ENCODE data around the gene AGPAT2.
"Not testable (repeated sequence)": the region's sequence is repeated elsewhere in the genome, so short reads cannot be mapped to it uniquely, and the experiment has no call there.

AGPAT2 gene

DNA sequence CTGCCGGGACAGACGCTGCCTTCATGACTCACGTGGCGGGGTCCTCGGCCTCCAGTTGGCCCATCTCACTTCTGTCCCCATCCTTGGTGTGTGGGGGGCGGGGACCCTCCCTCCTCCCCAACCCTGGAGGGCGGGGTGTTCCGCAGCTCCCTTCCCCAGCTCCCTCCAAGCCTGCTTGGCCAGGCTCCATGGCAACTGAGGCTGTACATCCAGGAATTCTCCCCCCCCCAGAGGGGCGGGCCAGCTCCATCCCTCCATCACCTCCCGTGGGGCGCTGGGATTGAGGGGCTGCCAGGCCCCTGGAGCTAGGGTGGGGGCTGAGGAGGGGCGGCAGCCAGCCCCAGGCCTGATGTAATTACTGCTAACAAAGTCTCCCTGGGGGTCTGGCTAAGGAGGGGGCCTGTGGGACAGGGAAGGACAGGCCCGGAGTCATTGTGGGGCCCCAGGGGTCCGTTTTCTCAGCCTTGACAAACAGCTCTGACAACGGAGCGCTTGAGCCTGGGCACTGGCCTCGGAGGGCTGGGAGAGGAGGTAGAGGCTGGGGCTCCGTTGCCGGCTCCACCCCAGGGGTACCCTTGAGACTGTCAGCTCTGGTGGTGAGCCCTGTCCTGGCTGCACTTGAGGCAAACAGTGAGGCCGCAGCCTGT, 33.1 kb upstream of the AGPAT2 start:
- no peak for DNase-seq

DNA sequence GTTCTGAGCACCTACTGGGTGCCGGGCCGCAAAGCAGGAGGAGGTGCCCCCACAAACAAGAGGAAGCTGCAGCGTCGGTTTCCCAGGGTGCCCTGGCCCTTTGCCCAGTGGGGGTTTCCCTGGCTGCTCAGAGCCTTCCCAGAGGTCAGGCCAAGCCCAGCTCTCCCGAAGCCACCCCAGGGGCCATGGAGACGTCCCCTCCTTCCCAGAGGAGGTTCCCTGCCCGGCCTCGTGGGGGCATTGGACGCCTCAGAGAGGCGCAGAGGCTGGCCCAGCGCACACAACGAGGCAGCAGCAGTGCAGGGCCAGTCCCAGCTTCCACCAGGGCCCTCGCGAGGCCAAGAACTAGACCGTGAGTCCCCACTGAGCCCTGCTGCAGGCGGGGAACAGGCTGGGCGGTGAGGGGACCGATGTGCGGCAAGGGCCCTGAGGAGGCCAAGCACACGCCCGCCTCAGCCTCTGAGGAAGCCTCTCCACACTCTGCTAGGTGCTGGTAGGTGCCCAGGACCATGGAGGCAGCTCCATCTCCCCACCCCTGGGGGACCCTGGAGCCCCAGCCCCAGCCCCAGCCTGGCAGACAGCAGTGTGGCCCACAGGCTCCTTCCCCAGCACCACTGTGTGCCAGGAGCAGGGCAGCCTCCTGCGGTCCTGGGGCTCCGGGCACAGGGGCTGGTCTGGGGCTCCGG, 32.1 kb upstream of the AGPAT2 start:
- no peak for DNase-seq

DNA sequence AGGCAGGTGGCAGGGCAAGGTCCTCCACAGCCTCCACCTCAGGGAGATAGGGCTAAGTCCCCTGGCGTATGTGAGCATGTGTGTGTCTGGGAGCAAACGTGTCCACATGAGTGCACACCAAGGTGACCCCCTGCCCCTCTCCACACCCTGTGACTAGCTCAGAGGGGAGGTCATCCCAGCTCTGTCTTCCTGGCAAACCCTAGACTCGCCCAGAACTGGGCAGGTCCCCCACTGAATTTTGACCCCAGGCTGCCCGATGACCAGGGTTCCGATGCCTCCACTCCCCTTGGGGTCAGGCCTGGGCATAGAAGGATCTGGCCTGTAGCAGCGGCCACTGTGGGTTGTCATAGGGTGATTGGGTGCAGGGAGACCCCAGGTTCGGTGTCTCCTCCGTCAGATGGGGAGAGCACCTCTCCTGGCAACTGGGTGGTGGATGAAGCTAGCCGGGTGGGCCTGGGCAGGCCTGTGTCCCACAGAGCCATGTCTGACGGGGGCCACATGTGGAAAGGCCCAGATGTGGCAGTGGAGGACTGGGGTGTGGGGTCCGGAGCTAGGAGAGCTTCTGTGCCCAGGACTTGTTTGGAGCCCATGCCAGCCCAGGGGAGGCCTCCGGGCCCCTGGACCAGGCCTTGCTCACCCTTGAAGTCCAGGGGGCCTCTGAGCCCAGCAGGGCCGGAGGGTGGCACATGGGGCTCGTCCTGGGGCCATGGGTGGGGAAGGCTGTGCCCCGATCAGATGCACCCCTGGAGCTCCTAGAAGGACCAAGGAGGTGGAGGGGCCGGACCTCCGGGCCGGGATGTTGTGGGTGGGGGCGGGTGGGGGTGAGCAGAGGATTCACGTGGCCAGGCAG, 31.3 kb upstream of the AGPAT2 start:
- DNase-seq: no peak

DNA sequence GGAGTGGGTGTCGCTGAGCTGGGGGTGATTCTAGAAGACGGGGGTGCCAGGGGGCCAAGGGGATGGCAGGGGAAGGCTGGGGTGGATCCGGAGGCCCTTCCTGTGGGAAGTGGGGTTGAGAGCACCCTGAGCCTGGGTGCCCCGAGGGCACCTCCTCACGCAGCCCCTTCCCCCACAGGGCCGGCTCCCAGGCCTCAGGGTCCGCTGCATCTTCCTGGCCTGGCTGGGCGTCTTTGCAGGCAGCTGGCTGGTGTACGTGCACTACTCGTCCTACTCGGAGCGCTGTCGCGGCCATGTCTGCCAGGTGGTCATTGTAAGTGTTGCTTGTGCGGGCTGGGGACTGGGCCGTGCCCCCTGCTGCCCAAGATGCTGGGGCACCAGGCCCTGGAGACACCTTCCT, 30.1 kb upstream of the AGPAT2 start:
- no peak for DNase-seq

DNA sequence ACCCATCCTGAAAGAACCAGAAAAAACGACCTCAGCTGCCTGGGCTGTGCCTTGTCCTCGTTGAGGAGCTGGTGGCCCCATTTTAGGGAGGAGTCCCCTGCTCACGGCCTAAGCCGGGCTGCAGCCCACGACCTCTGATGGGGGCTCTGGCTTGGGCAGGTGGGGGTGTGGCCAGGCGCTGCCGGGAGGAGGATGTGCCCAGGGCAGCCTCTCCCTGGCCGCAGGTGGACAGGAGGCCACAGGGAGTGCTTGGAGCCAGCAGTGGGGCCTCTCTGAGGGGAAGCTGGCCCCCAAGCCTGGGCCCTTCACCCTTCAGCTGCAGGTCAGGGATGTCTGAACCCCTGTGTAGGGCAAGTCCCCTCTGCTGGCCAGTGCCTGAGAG, 27.6 kb upstream of the AGPAT2 start:
- DNase-seq: no peak

DNA sequence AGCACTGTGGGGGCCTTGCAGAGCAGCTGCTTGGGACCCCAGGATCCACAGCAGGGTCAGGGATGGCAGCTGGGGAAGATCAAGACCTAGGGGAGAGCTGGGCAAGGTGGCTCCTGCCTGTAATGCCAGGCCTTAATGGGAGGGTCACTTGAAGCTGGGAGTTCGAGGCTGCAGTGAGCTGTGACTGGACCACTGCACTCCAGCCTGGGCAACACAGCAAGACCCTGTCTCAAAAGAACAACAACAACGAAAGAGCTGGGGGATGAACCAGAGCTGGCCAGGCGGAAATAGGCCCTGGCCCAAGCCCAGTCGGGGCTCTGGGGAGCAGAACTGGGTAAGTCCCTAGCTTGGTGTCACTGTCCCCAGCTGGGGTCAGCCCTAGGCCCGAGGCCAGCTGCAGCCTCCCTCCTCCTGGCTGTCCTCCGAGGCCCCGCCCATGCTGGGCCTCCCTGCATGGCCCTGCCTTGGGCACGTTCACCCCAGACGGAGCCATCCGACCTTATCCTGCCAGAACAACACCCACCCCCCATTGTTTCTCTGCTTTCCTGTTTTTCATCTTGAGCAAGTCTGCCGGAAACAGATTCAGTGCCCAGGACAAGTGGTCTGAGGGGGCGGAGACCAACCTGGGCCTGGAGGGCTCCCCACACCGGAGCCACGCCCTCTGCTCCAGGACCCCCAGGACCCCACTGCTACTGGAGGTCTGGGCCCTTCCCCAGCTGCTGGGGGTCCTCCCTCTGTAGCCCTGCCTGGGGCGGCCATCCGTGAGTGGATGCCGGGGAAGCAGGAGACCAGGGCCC, 27.0 kb upstream of the AGPAT2 start:
- DNase-seq: no peak

DNA sequence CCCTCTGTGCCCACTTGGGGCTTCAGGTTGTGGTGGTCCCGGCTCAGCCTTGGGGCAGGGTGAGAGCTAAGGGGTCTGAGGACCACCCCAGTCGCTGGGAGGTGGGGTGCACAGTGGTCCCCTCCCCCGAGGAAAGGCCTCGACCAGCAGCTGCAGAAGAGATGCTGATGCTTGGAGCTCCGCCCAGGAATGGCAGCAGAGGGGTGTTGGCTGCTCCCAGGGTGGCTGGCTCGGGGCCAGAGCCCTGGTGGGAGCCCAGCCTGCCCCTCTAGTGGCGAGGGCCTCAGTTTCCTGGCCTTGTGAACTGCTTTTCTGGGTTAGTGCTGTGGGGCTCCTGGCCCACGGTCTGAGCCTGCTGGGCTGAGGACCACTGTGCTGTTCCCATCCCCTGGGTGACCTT, 26.3 kb upstream of the AGPAT2 start:
- no peak for DNase-seq

DNA sequence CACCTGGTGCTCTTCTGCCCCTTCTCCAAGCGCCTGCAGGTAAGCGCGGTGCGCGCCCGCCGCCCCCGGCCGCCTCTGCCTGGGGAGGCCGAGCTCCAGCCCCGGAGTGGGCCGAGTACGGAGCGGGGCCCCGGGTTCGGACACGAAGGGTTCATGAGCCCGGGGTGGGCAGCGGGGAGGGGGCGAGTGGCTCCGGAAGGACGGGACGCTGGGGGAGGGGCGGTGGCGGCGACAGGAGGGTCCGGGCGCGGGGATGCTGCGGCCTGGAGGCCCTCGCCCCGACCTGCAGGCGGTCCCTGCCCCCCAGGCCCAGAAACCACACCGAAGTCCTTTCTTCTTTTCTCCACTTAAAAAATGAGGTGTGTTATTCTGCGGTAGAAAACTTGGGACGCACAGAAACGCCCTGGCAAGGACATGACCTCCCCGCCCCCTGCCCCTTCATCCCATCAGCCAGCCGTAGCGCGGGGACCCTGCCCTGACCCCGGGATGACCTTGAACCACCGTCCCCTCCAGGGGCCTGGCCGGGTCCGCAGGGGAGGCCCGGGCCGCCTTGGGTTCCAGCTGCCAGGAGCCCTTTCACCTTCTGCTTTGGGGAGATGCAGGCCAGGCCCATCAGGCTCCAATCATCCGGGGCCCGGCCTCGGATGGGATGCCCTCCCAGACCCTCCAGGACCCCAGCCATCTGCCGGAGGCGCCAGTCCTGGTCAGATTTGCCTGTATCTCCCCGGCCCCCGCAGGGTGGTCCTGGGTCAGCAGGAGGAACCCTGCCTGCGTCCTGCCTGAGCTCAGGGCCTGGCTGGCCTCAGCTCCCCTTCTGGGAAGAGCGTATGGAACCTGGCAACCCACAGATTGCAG, 25.7 kb upstream of the AGPAT2 start:
- DNase-seq: no peak

DNA sequence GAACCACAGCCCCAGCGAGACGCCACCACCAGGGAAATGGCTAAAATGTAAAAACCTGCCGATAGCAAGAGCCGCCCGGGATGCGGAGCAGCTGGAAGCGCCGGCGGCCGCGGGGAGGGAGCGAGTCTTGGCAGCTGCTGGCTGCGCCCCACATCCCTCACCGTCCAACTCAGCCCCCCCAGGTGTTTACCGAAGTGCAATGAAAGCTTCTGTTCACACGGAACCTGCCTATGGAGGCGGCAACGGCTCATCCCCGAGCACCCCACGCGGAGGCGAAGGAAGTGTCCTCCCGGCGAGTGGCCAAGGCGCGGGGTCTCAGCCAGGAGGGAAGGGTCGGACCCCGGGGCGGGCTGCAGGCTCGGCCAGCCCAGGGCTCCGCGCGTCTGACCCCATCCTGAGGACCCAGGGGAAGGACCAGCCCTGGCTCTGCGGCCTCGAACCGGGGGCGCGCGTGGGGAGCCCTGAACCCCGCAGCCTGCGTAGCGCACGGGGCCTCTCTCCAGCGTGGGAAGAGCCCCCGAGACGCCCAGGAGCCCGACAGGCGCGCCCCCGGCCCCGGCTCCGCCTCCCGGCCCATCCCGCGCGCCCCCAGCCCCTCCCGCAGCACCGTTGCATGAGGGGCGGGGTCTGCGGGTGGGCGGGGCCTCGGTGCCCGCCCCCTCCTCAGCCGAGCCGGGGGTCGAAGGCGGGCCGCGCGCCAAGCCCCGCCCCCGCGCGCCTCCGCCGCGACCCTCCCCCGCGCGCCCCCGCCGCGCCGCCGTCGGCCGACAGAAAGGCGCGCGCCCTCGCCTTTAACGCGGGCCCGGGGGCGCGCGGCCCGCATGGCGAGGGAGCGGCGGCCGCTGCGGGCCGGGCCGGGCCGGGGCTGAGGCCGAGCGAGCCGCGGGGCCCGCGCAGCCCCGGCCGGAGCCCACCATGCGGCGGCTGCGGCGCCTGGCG, 24.8 kb upstream of the AGPAT2 start, which contains the start of gene DIPK1B:
DIPK1B (plus strand) TSS at position 822 of the 939 bp plus-strand sequence; CDS start at position 916, 94 bp downstream.
- DNase-seq: no peak

DNA sequence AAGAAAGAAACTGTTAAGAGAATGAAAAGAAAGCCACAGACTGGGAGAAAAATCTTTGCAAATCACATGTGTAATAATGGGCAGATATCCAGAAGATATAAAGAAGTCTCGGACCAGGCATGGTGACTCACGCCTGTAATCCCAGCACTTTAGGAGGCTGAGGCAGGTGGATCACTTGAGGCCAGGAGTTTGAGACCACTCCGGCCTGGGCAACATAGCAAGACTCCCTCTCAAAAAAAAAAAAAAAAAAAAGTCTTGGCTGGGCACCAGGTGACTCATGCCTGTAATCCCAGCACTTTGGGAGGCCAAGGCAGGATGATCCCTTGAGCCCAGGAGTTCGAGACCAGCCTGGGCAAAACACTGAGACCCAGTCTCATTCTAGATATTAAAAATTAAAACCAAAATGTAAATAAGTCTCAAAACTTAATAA, 24.0 kb upstream of the AGPAT2 start:
- not testable (repeated sequence) for DNase-seq

DNA sequence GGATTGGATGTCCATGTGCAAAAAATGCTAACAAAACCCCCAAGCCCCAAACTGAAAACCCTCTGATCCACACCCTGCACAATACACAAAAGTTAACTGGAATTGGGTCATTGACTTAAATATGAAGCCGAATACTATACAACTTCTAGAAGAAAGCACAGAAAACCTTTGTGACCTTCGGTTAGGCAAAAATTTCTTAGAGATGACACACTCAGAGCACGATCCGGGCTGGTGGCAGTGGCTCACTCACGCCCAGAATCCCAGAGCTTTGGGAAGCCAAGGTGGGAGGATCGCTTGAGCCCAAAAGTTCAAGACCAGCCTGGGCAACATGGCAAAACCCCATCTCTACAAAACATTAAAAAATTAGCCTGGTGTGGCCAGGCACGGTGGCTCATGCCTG, 23.3 kb upstream of the AGPAT2 start:
- no peak for DNase-seq

DNA sequence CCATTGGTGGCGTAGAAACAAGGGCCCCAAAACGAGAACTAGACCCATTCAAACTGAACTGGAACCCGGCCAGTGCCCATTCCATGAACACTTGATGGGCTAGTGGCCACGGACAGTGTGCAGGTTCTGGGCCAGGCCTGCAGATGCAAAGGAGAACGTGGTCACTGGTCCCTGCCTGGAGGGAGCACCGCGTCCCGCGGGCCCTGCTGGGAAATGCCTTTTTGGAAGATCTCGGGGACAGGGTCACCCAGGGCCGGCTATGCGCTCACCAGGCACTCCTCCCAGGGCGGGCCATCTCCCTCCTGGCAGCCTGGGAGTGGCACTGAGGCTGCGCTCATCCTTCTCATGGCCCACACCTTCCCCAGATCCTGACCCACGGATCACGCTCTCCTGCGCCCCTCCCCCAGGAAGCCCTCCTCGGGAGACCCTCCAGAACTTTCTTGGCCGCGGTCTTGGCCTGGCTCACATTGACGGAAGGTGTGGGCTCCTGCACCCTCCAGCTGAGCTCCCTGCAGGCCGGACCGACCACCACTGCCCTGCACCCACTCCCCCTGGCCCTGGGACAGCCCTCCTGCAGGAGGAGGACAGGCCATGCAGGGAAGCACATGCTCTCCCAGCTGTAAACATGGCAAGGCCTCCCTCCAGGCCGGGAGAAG, 22.3 kb upstream of the AGPAT2 start:
- no peak for DNase-seq

DNA sequence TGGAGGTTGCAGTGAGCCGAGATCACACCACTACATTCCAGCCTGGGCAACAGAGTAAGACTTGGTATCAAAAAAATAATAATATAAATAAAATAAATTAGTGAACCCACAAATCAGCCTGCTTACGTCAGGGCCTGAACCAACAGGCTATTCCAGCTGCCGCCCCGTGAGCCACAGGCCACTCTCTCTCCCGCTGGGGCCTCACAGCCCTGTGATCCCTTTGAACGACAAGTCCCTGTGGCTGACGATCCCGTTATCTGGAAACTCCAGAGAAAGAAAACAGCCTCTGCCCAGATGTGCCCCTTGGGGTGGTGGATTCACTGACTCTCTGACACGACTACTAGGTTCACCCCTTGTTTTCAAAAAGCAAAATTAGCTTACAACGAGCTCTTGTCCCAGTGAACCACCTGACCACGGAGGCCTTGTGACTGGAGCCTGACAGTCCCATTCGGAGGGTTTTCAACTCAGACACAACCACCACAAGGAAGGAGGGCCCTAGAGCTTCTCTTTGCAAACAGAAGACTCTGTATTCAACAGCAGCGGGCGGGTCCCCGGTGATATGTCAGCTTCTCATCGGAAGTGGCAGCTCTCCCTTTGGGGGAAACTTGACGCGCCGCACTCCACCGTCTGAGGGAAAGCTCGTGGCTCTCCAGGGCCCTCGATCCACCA, 20.7 kb upstream of the AGPAT2 start:
- no peak for DNase-seq

DNA sequence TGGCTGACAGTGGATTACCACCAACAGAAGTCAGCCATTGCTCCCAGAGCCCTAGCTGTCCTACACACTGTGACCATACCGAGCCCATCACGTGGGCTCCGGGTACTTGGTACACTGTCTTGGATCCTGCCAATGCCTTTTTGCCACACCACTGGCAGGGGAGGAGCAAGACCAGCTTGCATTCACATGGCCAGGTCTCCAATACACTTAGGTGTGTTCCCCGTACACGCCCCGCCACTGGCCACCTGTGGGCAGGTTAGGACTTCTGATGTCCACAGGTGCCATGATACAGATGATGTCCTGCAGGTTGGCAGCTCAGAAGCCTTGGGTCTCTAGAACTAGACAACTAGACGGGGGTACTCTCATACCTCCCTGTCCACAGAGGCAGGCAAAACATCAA, 19.8 kb upstream of the AGPAT2 start:
- no peak for DNase-seq

DNA sequence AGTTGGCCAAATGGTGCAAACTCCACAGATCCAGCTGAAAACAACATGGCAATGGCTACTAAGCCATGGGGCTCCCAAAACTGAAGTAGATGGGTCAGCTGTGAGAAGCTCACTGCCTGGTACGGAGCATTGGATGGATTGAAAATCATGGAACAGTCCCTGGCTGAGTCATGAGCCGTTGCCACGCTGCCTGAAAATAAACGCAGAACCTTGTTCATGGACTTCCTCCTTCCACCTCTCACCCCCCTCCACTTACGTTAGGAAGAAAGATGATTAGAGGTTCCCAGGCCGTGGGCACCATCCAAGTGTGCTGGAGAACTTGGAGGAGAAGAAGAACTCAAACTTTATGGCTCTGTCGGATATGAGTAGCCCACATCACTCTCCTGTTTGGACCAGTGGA, 18.3 kb upstream of the AGPAT2 start:
- DNase-seq: no peak

DNA sequence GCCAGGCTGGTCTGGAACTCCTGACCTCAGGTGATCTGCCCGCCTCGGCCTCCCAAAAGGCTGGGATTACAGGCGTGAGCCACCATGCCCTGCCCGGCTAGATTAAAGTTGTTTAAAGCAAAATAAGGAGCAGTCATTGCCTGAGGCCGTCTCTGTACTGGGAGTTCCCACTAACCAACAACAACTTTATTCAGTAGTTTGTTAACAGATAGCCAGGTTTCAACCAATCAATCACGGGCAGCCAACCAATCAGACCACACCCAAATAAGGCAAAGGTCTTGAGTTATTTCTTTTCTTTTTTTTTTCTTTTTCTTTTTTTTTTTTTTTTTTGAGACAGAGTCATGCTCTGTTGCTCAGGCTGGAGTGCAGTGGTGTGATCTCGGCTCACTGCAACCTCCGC, 17.5 kb upstream of the AGPAT2 start:
- DNase-seq: not testable (repeated sequence)

DNA sequence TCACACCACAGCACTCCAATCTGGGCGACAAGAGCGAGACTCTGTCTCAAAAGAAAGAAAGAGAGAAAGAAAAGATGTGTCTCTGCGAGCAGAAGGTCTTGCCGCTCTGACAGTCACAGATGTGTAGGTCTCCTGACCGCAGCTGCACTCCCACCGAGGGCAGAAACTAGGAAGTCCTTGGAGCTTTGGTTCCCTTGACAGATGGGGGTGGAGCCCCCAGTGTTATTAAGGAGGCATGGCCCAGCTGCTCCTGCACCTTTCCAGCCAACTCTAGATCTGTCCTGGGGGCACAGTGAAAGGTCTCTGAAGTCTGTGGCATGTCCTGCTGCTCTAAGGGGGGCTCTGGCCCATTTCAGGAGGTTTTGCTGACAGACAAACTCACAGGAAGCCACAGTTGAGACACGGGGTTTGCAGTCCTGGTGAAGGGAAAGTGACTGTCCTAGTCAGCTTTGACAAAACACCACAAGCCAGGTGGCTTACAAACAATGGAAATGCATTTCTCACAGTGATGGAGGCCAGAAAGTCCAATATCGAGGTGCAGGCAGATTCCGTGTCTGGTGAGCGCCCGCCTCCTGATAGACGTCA, 16.1 kb upstream of the AGPAT2 start:
- DNase-seq: no peak

DNA sequence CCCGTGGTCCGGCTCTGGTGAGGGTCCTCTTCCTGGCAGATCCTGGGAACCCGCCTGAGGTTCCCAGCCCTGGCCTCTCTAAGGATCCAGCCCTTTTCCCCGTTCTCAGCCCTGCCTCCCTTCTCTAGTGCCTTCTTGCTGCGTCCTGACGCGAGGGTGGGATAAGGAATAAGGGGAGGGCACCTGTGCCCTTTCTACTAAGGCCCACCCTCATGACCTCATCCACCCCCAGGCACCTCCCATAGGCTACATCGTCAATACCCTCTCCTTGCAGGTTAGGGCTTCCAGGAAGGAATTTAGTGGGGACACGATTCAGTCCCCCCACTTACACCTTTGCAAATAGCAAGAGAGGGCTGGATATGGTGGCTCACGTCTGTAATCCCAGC, 14.4 kb upstream of the AGPAT2 start:
- DNase-seq: no peak

DNA sequence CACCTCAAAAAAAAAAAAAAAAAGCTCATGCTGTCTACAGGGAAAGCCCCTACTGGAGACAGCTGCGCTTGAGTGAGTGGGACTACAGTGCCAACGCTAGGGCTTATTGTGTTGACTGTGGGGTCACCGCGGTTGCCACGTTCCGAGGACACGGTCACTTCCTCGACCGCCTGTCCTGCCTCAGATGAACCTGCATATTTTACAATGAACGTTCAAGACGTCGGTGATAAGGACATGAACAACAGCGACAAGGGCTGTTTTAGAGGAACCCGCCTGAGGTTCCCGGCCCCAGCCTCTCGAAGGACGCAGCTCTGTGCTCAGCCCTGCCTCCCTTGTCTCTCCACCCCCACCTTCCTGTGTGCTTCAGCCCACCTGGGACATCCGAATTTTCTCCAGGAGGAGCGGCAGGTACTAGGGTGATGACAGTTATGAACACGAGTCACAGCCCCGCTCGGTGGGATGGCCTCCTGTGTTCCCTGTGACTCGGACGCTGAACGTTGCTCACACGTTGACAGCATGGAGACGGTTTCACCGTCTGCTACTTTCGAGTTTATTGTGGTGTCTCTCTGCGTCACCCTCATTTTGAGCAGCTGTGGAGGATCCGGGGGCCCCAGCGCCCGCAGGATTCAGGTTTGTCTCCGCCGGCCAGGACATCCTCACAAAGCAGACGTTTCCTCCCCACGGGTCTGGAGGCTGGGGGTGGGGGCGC, 13.9 kb upstream of the AGPAT2 start:
- no peak for DNase-seq
